ENCODE measurements around the gene S100A7A.
"Not testable (repeated sequence)": the region's sequence is repeated elsewhere in the genome, so short reads cannot be mapped to it uniquely, and the experiment has no call there.

S100A7A gene

DNA sequence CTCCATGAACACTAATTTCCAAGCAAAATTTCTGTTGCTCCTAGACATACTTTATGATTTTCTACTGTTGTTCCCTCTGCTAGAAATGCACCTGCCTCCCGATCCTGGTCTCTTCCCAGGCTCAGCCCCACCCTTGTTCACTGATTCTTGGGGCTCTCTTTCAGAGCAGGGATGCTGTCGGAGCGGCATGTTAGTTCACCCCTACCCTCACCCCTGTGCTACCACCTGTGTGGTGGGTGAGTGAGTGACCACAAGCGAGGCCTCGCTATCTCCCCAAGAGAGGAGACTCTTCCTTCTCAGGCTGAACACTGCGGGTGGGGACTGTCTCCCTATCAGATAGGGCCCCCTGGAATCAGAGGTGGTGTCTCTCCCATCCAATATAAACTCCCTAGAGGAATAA is 20.5 kb upstream of the S100A7A start:
- DNase-seq (ENCODE audit: low read depth), result no peak

DNA sequence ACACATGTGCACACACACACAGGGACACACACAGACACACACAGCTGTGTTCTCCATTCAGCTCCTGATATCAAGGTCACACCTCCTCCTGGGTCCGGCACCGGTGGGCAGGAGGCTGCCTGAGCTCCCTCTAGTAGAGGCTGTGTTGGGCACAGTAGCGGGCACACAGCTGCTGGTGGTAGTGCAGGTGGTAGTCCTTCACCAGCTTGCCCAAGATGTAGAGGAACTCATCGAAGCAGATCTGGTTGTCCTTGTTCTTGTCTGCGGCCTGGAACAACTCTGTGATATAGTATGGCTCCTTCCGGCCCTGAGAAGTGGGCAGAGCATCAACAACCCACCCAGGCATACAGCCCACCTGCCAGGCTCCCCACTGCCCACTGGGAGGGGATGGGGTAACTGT is 19.9 kb upstream of the S100A7A start:
- DNase-seq (ENCODE audit: low read depth), result no peak

DNA sequence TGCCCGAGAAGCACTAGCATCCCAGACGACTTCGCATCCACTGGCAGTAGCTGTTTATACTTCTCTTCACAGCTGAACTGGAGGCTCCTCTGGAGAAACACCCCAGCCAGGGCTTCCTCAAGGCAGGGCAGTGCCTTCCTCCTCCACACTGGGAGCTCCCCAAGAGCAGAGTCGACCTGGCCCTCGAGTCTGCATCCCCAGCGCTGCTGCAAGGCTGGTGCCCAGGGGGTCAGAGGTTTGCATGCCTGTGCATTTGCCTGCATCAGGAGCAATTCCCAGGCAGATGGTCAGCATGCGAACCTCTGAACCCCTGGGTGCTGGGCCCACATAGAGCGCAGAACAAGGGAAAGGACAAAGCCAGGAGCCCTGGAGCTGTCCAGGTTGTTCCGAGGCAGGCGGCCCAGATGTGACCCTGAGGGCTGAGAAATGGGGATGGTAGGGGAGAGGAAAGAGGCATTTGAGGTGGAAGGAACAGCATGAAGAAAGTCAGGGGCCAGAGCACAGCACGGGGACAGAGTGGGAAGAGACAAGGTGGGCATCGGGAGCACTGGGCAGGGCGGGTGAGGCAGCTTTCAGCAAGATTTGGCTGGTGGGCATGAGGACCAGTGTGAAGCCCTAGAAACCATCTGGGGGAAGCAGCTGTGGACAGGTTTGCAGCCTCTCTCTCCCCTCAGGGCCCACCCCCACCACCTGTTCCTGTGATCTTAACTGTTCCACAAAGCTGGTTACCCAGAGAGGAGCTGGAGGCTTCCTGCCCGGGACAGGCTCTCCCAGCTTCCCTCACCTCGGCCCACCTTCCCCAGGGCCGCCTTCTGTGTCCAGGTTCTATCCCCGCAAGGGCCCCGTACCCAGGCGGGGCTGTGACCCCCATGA is 19.0 kb upstream of the S100A7A start:
- DNase-seq (ENCODE audit: low read depth), result no peak

DNA sequence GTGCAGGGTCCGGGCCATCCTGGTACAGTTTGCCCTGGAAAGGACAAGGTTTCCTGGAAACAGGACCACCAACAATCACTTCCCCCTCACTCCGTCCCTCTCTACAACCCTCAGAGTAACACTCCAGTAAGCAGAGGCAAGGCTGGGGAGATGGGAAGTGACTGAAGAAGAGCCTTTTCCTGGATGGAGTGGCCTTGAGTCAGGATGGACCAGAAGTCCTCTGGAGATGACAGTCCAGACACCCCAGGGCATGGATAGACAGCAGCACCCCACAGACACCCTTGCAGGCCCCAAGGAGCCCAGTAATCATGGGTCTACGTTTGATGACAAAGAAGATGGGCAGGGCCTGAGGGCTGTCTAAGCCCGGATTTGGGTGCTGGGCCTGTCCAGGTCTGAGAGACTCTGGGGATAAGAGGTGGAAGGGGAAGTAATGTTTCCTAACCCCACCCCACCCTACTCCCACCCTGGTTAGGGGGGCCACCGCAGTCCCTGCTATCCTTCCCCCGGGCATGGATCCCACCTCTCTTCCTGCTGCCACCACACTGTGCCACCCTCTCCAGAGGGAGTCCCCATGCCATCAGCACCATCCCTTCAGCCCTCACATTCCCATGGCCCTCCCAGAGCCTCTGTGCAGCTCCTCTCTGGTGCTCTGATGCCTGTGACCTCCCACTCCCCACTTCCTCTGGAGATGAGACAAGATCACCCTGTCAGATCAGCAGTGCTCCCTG is 18.2 kb upstream of the S100A7A start:
- DNase-seq (ENCODE audit: low read depth), result no peak

DNA sequence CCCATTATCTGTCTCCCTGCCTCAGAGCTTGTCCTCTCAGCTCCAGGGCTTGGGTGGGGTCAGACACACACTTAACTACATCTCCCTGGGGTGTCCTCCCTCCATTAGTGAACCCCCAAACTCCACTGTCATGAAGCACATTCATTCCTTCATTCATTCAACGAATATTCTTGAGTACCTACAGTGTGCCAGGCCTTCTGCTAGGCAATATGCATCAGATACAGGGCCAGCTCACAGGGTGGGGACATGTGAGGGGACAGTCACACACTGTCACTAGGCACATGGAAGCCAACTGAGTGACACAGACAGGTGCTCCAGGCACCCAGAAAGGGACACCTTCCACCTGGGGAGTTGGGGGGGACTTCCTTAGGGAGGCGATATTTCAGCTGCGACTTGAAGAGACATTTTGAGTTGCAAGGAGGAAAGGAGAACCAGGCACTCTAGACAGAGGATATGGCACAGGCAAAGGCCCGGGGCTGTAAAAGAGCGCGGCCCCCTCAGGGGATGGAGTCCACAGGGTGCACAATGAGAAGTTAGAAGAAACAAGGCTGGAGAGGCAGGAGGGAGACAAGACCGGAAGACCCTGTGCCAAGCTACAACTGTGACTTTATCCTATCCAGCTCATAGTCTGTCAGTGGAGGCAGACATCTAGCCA is 16.8 kb upstream of the S100A7A start:
- DNase-seq (ENCODE audit: low read depth), result no peak

DNA sequence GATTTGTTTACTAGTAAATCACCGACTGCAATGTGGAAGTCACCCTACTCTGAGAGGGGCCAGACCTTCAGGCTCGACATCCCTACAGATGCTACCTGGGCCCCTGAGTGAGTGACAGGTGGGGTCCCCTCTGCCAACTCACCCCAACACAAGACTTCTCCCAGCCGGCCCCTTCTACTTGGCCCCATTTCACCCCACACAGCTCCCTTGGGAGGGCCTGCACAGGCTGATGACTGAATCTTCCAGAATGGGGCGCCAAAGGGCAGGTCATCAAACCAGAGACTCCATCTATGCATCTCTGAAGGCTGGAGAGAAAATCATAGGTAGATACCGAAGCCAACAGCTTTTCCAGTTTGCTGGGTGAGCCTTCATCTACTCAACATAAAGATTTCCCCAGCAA is 16.1 kb upstream of the S100A7A start:
- DNase-seq (ENCODE audit: low read depth), result no peak

DNA sequence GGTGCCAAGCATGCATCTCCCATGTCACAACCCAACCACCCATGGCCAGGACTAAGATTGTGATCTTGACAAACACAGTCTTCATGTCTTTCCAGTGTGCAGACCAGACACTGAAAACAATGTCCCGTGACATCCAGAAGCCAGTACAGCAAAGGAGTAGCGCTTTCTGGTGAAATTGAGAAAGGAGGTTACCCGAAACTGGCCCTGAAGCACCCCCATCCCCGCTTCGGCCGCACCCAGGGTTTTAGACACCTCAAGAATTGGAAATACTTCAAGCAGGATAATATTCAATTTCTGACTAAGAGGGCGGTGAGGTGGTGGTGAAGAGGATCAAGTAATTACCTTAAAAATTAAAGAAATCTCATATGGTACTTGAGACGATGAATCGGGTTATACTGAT is 14.9 kb upstream of the S100A7A start:
- no peak for DNase-seq (ENCODE audit: low read depth)

DNA sequence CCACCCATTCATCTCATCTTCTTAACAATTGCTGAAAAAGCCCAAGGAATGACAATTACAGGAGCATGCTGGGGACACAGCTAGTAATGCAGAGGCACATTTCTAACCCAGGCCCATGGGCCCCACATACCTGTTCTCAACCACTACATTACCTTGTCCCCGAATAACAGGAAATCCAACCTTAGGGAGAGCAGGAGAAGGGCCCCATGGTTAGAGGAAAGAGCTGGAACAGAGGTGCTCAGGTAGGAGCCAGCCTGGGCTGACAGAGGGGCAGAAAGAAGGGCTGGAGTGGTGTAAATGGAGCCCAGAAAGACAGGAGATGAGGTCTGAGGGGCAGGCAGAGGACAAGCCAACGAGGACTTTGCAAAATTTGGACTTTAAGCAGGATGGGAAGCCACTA is 14.1 kb upstream of the S100A7A start:
- DNase-seq (ENCODE audit: low read depth), result no peak

DNA sequence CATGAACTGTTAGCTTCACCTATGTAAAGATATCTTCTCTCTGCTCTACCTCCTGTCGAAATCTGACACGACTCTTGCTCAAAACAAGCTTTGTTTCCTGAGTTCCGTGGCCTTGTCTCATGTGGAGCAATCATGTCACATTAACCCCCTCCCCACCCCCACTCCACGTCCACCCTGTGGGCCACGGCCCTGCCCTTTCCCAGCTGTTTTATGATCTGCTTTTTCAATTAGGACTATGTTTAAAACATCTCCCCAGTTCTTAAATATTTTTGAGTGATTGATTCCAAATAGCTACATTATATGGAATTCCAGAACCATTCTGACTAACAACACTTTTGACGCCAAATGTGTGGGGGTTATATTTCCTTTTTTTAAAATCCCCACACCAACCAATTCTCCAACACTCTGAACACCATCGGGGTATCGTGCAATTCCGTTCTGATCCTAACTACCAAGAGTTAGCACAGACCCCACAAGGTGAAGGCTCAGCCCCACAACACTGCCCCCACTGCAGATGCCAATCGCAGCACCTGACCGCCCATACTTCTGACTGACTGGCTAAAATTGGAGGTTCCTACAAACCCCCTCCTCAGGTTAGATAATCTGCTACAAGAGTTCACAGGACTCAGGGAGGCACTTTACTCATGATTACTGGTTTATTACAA is 12.8 kb upstream of the S100A7A start:
- DNase-seq (ENCODE audit: low read depth), result no peak

DNA sequence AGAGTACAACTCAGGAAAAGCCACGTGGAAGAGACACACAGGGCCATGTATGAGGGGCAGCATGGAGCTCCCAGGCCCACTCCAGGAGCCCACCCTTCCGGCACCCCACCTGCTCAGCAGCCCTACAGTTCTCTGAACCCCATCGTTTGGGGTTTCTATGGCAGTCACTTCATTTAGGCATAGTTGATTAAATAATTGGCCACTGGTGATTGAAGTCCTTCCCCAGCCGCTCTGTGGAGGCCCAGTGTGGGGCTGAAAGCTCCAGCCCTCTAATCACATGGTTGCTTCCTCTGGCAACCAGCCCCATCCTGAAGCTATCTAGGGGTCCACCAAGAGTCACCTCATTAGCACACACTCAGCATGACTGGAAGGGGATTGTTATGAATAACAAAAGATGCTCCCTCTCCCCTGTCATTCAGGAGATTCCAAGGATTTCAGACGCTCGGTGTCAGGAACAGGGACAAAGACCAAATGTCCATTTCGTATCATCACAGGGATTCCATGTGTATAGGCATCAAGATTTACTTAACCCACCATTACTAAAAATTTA is 12.2 kb upstream of the S100A7A start:
- no peak for DNase-seq (ENCODE audit: low read depth)

DNA sequence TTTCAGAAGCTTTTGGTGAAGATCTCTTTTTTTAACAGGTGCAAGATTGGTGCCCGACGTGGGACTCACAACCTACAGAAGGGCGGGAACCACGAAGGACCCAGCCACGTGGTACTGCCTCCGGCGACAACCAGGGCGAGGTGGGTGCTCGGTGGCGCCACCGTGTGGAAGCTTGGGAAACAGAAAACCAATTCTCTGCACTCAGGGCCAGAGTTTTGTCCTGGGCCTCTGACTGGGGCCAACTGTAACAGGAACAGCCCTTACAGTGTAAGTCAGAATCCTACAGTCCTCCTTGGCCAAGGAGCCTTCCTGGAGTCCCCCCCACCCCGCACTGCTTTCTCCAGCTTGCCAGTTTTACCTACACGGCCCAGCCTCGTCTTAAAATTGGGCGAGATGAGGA is 11.6 kb upstream of the S100A7A start:
- DNase-seq (ENCODE audit: low read depth), result peak; percentile 38

DNA sequence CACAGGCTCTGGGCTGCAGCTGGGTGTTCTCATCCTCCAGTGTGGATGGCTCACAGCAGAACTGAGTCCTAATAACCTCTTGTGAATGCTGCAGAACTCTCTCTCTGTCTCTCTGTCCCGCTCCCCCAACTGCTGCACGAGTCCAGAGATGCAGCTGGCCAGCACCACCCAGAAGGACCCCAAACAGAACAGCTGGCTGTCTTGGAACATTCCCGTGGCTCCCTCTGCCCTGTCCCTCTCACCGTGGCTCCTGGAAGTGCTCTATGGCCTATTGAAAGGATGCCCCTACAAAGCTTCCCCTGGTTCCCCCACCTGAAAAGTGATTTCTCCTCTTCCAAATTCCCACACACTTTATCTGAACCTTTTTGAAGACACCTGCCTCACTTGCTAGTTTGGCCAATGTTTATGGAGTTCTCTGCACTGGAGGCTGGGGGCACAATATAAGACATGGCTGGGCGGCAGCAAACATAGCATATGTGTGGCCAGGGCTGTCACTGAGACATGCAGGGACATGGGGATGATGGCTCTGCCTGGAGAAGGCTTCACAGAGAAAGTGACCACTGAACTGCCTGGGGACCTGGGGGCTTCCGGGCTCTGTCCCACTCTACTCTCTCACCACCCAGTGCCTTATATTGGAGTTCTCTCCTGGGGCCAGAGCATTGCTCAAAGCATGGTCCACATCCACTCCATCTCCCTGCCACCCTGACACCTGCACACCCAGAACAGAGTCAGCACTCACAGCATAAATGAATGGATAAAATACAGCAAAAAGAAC is 10.3 kb upstream of the S100A7A start:
- DNase-seq (ENCODE audit: low read depth), result not testable (repeated sequence)

DNA sequence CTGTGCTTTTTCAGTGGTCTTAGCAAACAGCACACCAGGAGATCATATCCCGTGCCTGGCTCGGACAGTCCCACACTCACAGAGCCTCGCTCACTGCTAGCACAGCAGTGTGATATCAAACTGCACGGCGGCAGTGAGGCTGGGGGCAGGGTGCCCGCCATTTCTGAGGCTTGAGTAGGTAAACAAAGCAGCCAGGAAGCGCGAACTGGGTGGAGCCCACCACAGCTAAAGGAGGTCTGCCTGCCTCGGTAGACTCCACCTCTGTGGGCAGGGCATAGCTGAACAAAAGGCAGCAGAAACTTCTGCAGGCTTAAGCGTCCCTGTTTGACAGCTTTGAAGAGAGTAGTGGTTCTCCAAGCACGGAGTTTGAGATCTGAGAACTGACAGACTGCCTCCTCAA is 9.0 kb upstream of the S100A7A start:
- DNase-seq (ENCODE audit: low read depth), result not testable (repeated sequence)

DNA sequence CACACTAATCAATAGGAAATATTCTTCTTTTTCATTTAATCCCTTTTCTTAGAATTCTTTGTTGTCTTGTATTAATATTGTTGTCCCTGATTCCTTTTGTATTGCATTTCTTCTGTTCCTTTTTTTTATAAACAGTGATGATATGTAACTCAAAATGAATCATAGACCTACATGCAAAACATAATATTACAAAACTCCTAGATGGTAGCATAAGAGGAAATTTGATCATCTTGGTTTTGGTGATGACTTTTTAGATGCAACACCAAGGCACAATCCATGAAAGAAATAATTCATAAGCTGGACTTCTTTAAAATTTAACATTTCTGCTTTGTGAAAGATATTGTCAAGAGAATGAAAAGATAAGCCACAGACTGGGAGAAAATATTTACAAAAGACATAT is 2.4 kb upstream of the S100A7A start:
- not testable (repeated sequence) for DNase-seq (ENCODE audit: low read depth)

DNA sequence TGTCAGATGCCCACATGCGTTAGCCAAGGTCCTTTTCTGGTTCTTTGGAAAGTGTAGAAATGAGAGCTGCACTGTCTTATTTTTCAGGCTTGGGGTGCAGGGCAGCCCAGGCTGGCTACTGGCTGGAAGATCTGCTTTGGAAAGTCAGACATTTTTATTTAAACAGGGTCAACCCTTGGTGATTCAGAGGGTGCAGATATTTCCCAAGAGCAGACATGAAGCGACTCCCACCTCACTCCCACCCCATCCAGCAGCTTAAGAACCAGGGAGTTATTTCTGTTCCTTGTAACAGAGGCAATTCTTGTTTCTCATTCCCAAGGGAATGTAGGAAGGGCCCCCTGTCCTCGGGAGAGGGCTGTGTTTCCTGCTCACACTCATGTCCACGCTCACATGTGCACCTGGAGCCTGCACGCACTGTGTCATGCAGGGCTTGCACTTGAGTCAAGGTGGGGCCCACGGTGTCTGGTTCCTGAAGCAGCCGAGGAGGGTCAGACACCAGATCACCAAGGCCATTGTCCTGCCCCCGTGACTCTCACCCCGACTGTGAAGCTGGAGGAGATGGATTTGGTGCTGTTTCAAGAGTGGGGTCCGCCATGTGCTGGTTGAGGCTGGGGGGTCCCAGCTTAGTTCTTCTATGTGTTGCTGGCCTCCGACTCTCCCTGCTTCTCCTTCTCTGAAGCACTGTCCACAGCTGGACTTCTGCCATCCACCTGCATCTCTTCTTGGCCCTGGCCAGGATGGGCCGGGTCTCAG is 992 bp downstream of the S100A7A start:
- no peak for DNase-seq (ENCODE audit: low read depth)

DNA sequence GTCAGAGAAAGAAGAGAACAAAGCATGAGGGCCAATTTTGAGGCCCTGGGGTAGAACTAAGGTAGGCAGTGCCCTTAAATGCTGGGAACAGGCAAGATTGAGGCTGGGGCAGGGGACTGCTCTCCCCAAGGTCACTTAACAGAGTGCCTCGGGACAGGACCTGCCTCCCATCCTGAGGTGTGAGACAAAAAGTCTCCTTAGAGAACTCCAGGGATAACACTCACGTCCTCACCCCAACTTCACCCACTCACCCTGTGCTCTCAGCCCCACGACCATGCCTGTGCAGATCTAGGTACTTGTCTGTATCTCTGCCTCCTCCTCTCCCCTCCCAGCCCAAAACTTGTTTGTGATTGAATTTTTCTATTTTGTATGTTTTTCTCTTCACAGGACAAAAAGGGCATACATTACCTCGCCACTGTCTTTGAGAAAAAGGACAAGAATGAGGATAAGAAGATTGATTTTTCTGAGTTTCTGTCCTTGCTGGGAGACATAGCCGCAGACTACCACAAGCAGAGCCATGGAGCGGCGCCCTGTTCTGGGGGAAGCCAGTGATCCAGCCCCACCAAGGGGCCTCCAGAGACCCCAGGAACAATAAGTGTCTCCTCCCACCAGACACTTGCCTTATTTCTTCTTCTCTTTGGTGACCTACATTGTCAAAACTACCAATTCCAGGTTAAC is 2.6 kb downstream of the S100A7A start:
- DNase-seq (ENCODE audit: low read depth), result not testable (repeated sequence)

DNA sequence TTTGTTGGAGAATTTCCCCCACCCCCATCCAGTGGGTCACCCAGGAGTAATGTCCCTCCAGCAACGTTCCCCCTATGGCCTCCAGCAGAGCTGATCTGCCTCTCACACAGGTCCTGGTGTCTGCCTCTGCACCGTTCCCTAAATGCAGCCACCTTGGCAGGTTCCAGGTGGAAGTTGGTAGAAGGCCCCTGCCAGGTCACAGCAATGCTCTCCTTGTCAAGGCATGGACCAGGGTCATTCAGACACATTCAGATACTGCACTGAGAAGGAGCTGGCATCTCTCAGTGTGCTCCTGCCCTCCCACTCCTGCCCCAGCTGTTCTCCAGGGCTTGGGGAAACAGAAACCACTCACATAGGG is 3.1 kb downstream of the S100A7A start:
- DNase-seq (ENCODE audit: low read depth), result not testable (repeated sequence)

DNA sequence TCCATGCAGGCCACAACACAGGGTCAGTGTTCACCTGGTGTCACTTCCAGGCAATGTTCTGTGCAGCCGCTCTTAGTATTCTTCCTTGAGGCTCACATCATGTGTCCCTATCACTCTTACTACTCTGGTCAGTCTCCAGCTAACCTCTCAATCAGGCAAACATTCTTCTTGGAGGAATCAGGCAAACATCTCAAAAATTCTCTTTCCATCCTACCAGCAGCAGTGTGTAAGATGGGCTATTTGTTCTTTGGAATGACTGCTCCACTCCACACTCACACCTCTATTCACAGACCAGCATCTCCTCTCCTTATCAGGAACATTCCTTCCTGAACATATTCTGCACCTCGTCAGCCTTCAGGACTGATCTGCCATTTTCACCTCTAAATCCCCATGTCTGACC is 4.0 kb downstream of the S100A7A start:
- no peak for DNase-seq (ENCODE audit: low read depth)

DNA sequence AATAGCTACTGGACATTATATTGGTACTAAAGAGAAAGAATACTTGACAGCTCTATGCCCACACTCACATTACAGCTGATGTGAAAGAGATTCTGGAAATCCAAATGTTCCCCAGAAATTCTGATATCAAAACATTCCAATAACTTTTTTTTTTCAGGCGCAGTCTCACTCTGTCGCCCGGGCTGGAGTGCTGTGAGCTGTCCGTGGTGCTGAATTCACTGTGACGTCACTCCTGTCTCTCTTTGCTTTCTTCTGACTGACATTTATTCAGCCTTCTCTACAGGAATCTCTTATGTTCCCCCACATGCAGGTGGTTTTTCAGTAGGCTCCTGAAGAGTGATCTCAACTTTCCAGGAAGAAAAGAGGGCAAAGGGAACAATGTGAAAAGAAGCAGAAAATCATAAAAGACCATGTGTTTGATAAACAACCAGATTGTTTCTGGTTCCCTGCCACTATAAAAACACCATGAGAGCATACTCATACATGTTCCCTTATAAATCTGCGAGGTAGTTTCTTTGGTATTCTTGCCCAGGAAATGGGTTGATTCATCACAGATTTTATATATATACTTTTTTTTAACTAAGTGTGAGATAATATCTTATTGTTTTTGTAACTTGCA is 6.2 kb downstream of the S100A7A start:
- DNase-seq (ENCODE audit: low read depth), result peak; percentile 46

DNA sequence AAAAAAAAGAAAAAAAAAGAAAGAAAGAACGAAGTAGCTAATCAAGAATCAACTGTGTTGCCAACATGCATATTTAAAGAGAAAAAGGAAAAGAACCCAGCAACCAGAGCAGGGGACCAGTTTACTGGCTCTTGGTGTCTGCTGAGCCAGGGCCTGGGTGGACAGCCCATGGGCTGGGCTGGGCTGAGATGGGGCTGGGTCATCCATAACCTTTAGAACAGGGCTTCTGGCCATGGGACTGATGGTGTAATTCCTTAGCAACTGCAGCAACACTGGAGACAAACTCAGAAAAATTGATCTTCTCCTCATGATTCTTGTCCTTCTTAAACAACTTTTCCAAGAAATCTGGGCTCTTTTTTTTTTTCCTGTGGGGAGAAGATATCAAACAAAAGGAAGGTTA is 10.5 kb downstream of the S100A7A start:
- DNase-seq (ENCODE audit: low read depth), result no peak
